ENCODE results near the gene DOK5. TPM values are rescaled to one million over a fixed set of nuclear protein-coding genes. Genes with fewer than 3 reads are reported as not detected.

DOK5 gene
- total and polyA plus RNA-seq, 2 experiments from 2014 or later = 5.0 to 6.9 TPM

DNA sequence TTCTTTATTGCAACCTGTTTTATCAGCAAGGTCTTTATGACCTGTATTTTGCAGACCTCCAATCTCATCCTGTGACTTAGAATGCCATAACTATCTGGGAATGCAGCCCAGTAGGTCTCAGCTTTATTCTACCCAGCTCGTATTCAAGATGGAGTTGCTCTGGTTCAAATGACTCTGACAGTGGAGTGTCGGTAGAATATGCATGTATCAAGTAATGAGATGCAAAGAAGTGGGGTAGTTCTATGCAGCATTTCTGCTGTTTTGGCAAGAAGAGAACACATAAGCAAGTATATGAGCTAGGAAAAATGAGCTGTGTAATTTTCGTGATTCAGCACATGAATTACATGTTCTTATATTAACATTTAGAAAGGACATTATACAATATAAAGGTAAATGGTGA, 185.9 kb downstream of the DOK5 start:
- DNase-seq (ENCODE audit: low spot score) (no peak), ATAC-seq (no peak)
- no peaks in the 10 kb centered on the region for H3F3A ChIP-seq (replicated peaks; ENCODE audit: low read depth)
- no peak overlapping the region for H3K4me3 Mint-ChIP-seq
- no peaks in the 10 kb centered on the region for H3K36me3 ChIP-seq (ENCODE audit: insufficient read depth)
- no peaks in the 10 kb centered on the region for H3K9me2 ChIP-seq (ENCODE audit: insufficient read depth)
- no peak overlapping the region for H3K4me2 ChIP-seq
- H3K4me1 ChIP-seq (ENCODE audit: insufficient read depth) = peaks cover 13% of the 10 kb centered on the region; the same call in 1 of the 2 replicates
- no peaks in the 10 kb centered on the region for H4K20me1 ChIP-seq (replicated peaks; ENCODE audit: insufficient read depth)
- H3K27ac Mint-ChIP-seq = no peak overlapping the region
- H3K4me1 Mint-ChIP-seq = peaks cover 11% of the 10 kb centered on the region; the same call in 2 of the 3 replicates
- H3K4me3 ChIP-seq = no peak overlapping the region
- no peaks in the 10 kb centered on the region for H3K9me3 Mint-ChIP-seq
- H3K36me3 Mint-ChIP-seq (ENCODE audit: low read depth) = no peaks in the 10 kb centered on the region
- peaks cover 9% of the 10 kb centered on the region for H3K27me3 Mint-ChIP-seq (ENCODE audit: insufficient read depth, low read depth, poor library complexity)
- no peak overlapping the region for H3K27ac ChIP-seq (ENCODE audit: low read depth)
- H3K79me2 ChIP-seq (replicated peaks; ENCODE audit: insufficient read depth) = no peaks in the 10 kb centered on the region
- TF ChIP-seq, protein P1, sequence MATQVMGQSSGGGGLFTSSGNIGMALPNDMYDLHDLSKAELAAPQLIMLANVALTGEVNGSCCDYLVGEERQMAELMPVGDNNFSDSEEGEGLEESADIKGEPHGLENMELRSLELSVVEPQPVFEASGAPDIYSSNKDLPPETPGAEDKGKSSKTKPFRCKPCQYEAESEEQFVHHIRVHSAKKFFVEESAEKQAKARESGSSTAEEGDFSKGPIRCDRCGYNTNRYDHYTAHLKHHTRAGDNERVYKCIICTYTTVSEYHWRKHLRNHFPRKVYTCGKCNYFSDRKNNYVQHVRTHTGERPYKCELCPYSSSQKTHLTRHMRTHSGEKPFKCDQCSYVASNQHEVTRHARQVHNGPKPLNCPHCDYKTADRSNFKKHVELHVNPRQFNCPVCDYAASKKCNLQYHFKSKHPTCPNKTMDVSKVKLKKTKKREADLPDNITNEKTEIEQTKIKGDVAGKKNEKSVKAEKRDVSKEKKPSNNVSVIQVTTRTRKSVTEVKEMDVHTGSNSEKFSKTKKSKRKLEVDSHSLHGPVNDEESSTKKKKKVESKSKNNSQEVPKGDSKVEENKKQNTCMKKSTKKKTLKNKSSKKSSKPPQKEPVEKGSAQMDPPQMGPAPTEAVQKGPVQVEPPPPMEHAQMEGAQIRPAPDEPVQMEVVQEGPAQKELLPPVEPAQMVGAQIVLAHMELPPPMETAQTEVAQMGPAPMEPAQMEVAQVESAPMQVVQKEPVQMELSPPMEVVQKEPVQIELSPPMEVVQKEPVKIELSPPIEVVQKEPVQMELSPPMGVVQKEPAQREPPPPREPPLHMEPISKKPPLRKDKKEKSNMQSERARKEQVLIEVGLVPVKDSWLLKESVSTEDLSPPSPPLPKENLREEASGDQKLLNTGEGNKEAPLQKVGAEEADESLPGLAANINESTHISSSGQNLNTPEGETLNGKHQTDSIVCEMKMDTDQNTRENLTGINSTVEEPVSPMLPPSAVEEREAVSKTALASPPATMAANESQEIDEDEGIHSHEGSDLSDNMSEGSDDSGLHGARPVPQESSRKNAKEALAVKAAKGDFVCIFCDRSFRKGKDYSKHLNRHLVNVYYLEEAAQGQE (IDR thresholded peaks at IDR 0.05; ENCODE audit: unreplicated experiment) = no peak
- TF ChIP-seq, protein P2, sequence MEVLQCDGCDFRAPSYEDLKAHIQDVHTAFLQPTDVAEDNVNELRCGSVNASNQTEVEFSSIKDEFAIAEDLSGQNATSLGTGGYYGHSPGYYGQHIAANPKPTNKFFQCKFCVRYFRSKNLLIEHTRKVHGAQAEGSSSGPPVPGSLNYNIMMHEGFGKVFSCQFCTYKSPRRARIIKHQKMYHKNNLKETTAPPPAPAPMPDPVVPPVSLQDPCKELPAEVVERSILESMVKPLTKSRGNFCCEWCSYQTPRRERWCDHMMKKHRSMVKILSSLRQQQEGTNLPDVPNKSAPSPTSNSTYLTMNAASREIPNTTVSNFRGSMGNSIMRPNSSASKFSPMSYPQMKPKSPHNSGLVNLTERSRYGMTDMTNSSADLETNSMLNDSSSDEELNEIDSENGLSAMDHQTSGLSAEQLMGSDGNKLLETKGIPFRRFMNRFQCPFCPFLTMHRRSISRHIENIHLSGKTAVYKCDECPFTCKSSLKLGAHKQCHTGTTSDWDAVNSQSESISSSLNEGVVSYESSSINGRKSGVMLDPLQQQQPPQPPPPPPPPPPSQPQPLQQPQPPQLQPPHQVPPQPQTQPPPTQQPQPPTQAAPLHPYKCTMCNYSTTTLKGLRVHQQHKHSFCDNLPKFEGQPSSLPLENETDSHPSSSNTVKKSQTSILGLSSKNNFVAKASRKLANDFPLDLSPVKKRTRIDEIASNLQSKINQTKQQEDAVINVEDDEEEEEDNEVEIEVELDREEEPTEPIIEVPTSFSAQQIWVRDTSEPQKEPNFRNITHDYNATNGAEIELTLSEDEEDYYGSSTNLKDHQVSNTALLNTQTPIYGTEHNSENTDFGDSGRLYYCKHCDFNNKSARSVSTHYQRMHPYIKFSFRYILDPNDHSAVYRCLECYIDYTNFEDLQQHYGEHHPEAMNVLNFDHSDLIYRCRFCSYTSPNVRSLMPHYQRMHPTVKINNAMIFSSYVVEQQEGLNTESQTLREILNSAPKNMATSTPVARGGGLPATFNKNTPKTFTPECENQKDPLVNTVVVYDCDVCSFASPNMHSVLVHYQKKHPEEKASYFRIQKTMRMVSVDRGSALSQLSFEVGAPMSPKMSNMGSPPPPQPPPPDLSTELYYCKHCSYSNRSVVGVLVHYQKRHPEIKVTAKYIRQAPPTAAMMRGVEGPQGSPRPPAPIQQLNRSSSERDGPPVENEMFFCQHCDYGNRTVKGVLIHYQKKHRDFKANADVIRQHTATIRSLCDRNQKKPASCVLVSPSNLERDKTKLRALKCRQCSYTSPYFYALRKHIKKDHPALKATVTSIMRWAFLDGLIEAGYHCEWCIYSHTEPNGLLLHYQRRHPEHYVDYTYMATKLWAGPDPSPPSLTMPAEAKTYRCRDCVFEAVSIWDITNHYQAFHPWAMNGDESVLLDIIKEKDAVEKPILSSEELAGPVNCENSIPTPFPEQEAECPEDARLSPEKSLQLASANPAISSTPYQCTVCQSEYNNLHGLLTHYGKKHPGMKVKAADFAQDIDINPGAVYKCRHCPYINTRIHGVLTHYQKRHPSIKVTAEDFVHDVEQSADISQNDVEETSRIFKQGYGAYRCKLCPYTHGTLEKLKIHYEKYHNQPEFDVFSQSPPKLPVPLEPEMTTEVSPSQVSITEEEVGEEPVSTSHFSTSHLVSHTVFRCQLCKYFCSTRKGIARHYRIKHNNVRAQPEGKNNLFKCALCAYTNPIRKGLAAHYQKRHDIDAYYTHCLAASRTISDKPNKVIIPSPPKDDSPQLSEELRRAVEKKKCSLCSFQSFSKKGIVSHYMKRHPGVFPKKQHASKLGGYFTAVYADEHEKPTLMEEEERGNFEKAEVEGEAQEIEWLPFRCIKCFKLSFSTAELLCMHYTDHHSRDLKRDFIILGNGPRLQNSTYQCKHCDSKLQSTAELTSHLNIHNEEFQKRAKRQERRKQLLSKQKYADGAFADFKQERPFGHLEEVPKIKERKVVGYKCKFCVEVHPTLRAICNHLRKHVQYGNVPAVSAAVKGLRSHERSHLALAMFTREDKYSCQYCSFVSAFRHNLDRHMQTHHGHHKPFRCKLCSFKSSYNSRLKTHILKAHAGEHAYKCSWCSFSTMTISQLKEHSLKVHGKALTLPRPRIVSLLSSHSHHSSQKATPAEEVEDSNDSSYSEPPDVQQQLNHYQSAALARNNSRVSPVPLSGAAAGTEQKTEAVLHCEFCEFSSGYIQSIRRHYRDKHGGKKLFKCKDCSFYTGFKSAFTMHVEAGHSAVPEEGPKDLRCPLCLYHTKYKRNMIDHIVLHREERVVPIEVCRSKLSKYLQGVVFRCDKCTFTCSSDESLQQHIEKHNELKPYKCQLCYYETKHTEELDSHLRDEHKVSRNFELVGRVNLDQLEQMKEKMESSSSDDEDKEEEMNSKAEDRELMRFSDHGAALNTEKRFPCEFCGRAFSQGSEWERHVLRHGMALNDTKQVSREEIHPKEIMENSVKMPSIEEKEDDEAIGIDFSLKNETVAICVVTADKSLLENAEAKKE (CRISPR knock-in tag; IDR thresholded peaks at IDR 0.05) = no peak
- TF ChIP-seq STAT1 (IDR thresholded peaks at IDR 0.05; ENCODE audit: unreplicated experiment) (no peak), POLR2AphosphoS5 (IDR thresholded peaks at IDR 0.05; ENCODE audit: low read depth) (no peak)
- no peak overlapping the region for H2AFZ ChIP-seq
- peaks cover 32% of the 10 kb centered on the region for H3K27me3 ChIP-seq (ENCODE audit: insufficient read depth)

Measured in GM23338 (cell line).